ENCODE data around the gene ZBTB16.

- TF ChIP-seq CTCF (IDR thresholded peaks at IDR 0.05) (no peak), POLR2A (IDR thresholded peaks at IDR 0.05) (no peak)
Measured at GRCh38 chr11:114121804-114122504, 62.4 kb downstream of the ZBTB16 start.

All from uterus (tissue), 2 donors.